HCT116 (cell line): Measurements from ENCODE around the gene RCOR3.

Experiments
- EZH2 ChIP-seq: fragments of 200-600 bp; sonication (generic); IDR thresholded peaks from 2 replicates; pipeline ENCODE4 v1.6.1; 2017; ENCODE audit warnings: antibody characterized with exemption, mixed run types
- MAX ChIP-seq: IDR thresholded peaks from 2 replicates; pipeline ENCODE4 v1.6.1; 2012
- POLR2A ChIP-seq: IDR thresholded peaks from 2 replicates; pipeline ENCODE4 v1.7.0; 2011; ENCODE audit warnings: borderline replicate concordance; ENCODE audit not compliant: insufficient read depth, insufficient read length; ENCODE audit errors: extremely low read depth
- POLR2AphosphoS5 ChIP-seq: IDR thresholded peaks from 2 replicates; pipeline ENCODE4 v1.6.1; 2011; ENCODE audit warnings: mild to moderate bottlenecking, low read depth, low read length, moderate library complexity
- REST ChIP-seq: IDR thresholded peaks from 2 replicates; pipeline ENCODE4 v1.6.1; 2012; ENCODE audit warnings: low read depth
- YY1 ChIP-seq: IDR thresholded peaks from 2 replicates; pipeline ENCODE4 v1.6.1; 2011; ENCODE audit warnings: low read length, low read depth, moderate library complexity, mild to moderate bottlenecking; ENCODE audit not compliant: insufficient replicate concordance; ENCODE audit errors: extremely low read depth
- TF ChIP-seq, protein P1 (sequence below), 3 experiments: fragments of 200-600 bp in 1 of 3; sonication (generic) in 1 of 3; IDR thresholded peaks in 2 of 3; conservative IDR thresholded peaks in 1 of 3; 2 replicates each; pipeline ENCODE4 v1.5.1; 2012 to 2017; ENCODE audit warnings: low read depth in 2 of 3, low read length in 2 of 3, antibody characterized with exemption in 1 of 3, borderline replicate concordance in 1 of 3, control low read depth in 1 of 3, mild to moderate bottlenecking in 1 of 3, mixed read lengths in 1 of 3, mixed run types in 1 of 3, moderate library complexity in 1 of 3; ENCODE audit not compliant: insufficient read depth in 1 of 3
- TF ChIP-seq, protein P2 (sequence below): IDR thresholded peaks from 2 replicates; pipeline ENCODE4 v1.6.1; 2012

GRCh38 chr1:211336775-211337174 lies 77.6 kb downstream of the RCOR3 start:
- TF ChIP-seq EZH2 (no peak), POLR2A (no peak), MAX (no peak), REST (no peak), YY1 (no peak), POLR2AphosphoS5 (no peak)
- TF ChIP-seq, protein P1, sequence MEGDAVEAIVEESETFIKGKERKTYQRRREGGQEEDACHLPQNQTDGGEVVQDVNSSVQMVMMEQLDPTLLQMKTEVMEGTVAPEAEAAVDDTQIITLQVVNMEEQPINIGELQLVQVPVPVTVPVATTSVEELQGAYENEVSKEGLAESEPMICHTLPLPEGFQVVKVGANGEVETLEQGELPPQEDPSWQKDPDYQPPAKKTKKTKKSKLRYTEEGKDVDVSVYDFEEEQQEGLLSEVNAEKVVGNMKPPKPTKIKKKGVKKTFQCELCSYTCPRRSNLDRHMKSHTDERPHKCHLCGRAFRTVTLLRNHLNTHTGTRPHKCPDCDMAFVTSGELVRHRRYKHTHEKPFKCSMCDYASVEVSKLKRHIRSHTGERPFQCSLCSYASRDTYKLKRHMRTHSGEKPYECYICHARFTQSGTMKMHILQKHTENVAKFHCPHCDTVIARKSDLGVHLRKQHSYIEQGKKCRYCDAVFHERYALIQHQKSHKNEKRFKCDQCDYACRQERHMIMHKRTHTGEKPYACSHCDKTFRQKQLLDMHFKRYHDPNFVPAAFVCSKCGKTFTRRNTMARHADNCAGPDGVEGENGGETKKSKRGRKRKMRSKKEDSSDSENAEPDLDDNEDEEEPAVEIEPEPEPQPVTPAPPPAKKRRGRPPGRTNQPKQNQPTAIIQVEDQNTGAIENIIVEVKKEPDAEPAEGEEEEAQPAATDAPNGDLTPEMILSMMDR (IDR thresholded peaks at IDR 0.05 in 2 of 3, conservative IDR thresholded peaks at IDR 0.05 in 1 of 3; ENCODE audit: borderline replicate concordance in 1 of 3, insufficient read depth in 1 of 3, low read depth in 2 of 3, low read length in 2 of 3) = no peak
- TF ChIP-seq, protein P2, sequence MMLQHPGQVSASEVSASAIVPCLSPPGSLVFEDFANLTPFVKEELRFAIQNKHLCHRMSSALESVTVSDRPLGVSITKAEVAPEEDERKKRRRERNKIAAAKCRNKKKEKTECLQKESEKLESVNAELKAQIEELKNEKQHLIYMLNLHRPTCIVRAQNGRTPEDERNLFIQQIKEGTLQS = no peak
